MCF 10A (cell line): ENCODE results near the gene CDYL. TPM values are rescaled to one million over a fixed set of nuclear protein-coding genes. Genes with fewer than 3 reads are reported as not detected.

Experiments
- BruUV-seq: library from RNA; stranded (reverse); fragments of 400-500 nt; replicated peaks from 2 replicates; lab custom pipeline; 2021; lab: Mats Ljungman, UMichigan
- CTCF ChIA-PET: fragments of 300-600 bp; sonication (Branson Sonifier 250); formaldehyde crosslinking; extraction: SDS; loops from one replicate; lab custom pipeline; 2021; ENCODE audit warnings: antibody characterized with exemption, inconsistent platforms; lab: Yijun Ruan, JAX
- POLR2A ChIA-PET: fragments of 300-600, 350-650 bp; sonication (Branson Sonifier 250); formaldehyde crosslinking; extraction: SDS; loops from one replicate; lab custom pipeline; 2020; ENCODE audit warnings: antibody characterized with exemption, inconsistent platforms; lab: Yijun Ruan, JAX
- DNase-seq: peaks from one replicate; pipeline ENCODE4 v3.0.0-alpha.2; 2018; ENCODE audit not compliant: unreplicated experiment
- H3K27ac Mint-ChIP-seq: one replicate; pipeline ENCODE4 v1.8.0; 2022; ENCODE audit warnings: mild to moderate bottlenecking, low read depth, mixed read lengths; ENCODE audit not compliant: unreplicated experiment
- H3K27me3 Mint-ChIP-seq: one replicate; pipeline ENCODE4 v1.8.0; 2022; ENCODE audit warnings: mixed read lengths; ENCODE audit not compliant: insufficient read depth, unreplicated experiment
- H3K36me3 Mint-ChIP-seq: one replicate; pipeline ENCODE4 v1.8.0; 2022; ENCODE audit warnings: mild to moderate bottlenecking, moderate library complexity, mixed read lengths; ENCODE audit not compliant: insufficient read depth, unreplicated experiment
- H3K4me1 Mint-ChIP-seq: one replicate; pipeline ENCODE4 v1.8.0; 2022; ENCODE audit warnings: mixed read lengths; ENCODE audit not compliant: insufficient read depth, unreplicated experiment
- H3K4me3 Mint-ChIP-seq: one replicate; pipeline ENCODE4 v1.8.0; 2022; ENCODE audit warnings: mild to moderate bottlenecking, moderate library complexity, mixed read lengths; ENCODE audit not compliant: unreplicated experiment
- H3K9me3 Mint-ChIP-seq: one replicate; pipeline ENCODE4 v1.8.0; 2022; ENCODE audit warnings: mixed read lengths; ENCODE audit not compliant: unreplicated experiment
- CTCF ChIP-seq: fragments of 200-600 bp; IDR thresholded peaks from one replicate; pipeline ENCODE4 v1.8.0; 2022; ENCODE audit warnings: antibody characterized with exemption, mild to moderate bottlenecking; ENCODE audit not compliant: unreplicated experiment
- intact Hi-C: fragments of 100-400 bp; cut with micrococcal nuclease; formaldehyde crosslinking; loops from 2 replicates; pipeline ENCODE4 v1.14.1; 2022
- total RNA-seq: library from RNA; stranded (reverse); gene quantifications from 2 replicates; pipeline ENCODE4 v1.2.3, GENCODE V29; 2022

The CDYL gene
- total RNA-seq, 1 experiment from 2014 or later = 48.9 TPM

GRCh38 chr6:4906293-4907276 is 130.4 kb downstream of the CDYL start:
- CTCF ChIA-PET = interaction anchor here (0.6 to 0.8 kb wide), 2 partner anchors 21 to 33 kb away, joined by 3 read pairs; no protein-coding TSS in a partner anchor

GRCh38 chr6:4907602-4908001 is 131.4 kb downstream of the CDYL start:
- no TSS peak for BruUV-seq
- no peak for TF ChIP-seq CTCF
- H3K4me3 Mint-ChIP-seq = no peak overlapping the region
- intact Hi-C loops = no loop called here
- ChIA-PET CTCF (interaction anchor here (0.8 kb wide), 1 partner anchor 32 kb away, joined by 3 read pairs; no protein-coding TSS in a partner anchor), POLR2A (interaction anchor here (0.7 to 1.4 kb wide), 2 partner anchors 19 to 222 kb away, joined by 3 to 10 read pairs; no protein-coding TSS in a partner anchor)
- peaks cover 24% of the 10 kb centered on the region for H3K36me3 Mint-ChIP-seq
- H3K27me3 Mint-ChIP-seq = no peaks in the 10 kb centered on the region
- H3K27ac Mint-ChIP-seq = peak overlapping the region; percentile 67
- no peaks in the 10 kb centered on the region for H3K9me3 Mint-ChIP-seq
- no peak for DNase-seq
- peaks cover 14% of the 10 kb centered on the region for H3K4me1 Mint-ChIP-seq

More at GRCh38 chr6:4906293-4907276, 130.4 kb downstream of the CDYL start:
- POLR2A ChIA-PET = interaction anchor here (0.7 to 1.4 kb wide), 2 partner anchors 20 to 223 kb away, joined by 3 to 10 read pairs; no protein-coding TSS in a partner anchor
- H3K27me3 Mint-ChIP-seq = no peaks in the 10 kb centered on the region
- no peak overlapping the region for H3K4me3 Mint-ChIP-seq
- no peak for DNase-seq
- no TSS peak for BruUV-seq
- H3K36me3 Mint-ChIP-seq = peaks cover 31% of the 10 kb centered on the region
- no peak for TF ChIP-seq CTCF
- H3K4me1 Mint-ChIP-seq = peaks cover 14% of the 10 kb centered on the region
- no peak overlapping the region for H3K27ac Mint-ChIP-seq
- H3K9me3 Mint-ChIP-seq = no peaks in the 10 kb centered on the region
- intact Hi-C loops = no loop called here

- intact Hi-C loops = no loop called here
- Mint-ChIP-seq H3K27ac (peak overlapping the region; percentile 67), H3K36me3 (peaks cover 24% of the 10 kb centered on the region), H3K4me1 (peaks cover 14% of the 10 kb centered on the region), H3K4me3 (no peak overlapping the region), H3K27me3 (no peaks in the 10 kb centered on the region), H3K9me3 (no peaks in the 10 kb centered on the region)
- DNase-seq = no peak
- ChIA-PET CTCF (no interaction called here), POLR2A (interaction anchor here (1.4 kb wide), 1 partner anchor 19 kb away, joined by 10 read pairs; no protein-coding TSS in a partner anchor)
- BruUV-seq = no TSS peak
- TF ChIP-seq CTCF = no peak
Measured at GRCh38 chr6:4908062-4908461, 131.9 kb downstream of the CDYL start.
